ENCODE measurements around the gene SIGLEC5.

SIGLEC5 gene

GRCh38 chr19:51587264-51588191 lies 42.7 kb downstream of the SIGLEC5 start:
- DNase-seq, result no peak

GRCh38 chr19:51586799-51587198 lies 43.4 kb downstream of the SIGLEC5 start:
- no peak for DNase-seq

GRCh38 chr19:51586103-51586728 lies 44.0 kb downstream of the SIGLEC5 start:
- no peak for DNase-seq

- no peak for DNase-seq
Observed at GRCh38 chr19:51576850-51577249, 53.4 kb downstream of the SIGLEC5 start.

- no peak for DNase-seq
Observed at GRCh38 chr19:51573331-51573730, 56.9 kb downstream of the SIGLEC5 start.

- DNase-seq, result no peak
Observed at GRCh38 chr19:51572908-51573307, 57.3 kb downstream of the SIGLEC5 start.

- DNase-seq, result no peak
Observed at GRCh38 chr19:51572410-51572809, 57.8 kb downstream of the SIGLEC5 start.

- DNase-seq, result no peak
Observed at GRCh38 chr19:51571599-51571998, 58.6 kb downstream of the SIGLEC5 start.

GRCh38 chr19:51570962-51571575 lies 59.1 kb downstream of the SIGLEC5 start, which contains the start of gene ZNF175:
Gene ZNF175 (plus strand): TSS chr19:51571283. CDS start chr19:51573330, 2,047 bp downstream.
- peak; percentile 98 for DNase-seq

GRCh38 chr19:51568456-51568855 lies 61.7 kb downstream of the SIGLEC5 start:
- no peak for DNase-seq

GRCh38 chr19:51567583-51567982 lies 62.6 kb downstream of the SIGLEC5 start:
- DNase-seq, result no peak

- no peak for DNase-seq
Observed at GRCh38 chr19:51566489-51567100, 63.6 kb downstream of the SIGLEC5 start.

- DNase-seq, result no peak
Observed at GRCh38 chr19:51565583-51565982, 64.6 kb downstream of the SIGLEC5 start.

GRCh38 chr19:51564791-51565190 lies 65.4 kb downstream of the SIGLEC5 start:
- no peak for DNase-seq
